ENCODE results near the gene FHAD1.

FHAD1 gene

GRCh38 chr1:15289251-15289651, 42.2 kb downstream of the FHAD1 start:
- no peak overlapping the region for H3K4ac ChIP-seq (ENCODE audit: low read length)
- peak overlapping the region; percentile 69 for H3K23ac ChIP-seq (ENCODE audit: low read depth, low read length, poor library complexity)
- H3K36me3 ChIP-seq (replicated peaks in 1 of 2; ENCODE audit: control insufficient read depth in 2 of 2, insufficient read depth in 2 of 2, low read length in 2 of 2): no peaks in the 10 kb centered on the region
- peak overlapping the region; percentile 35 for H3K18ac ChIP-seq (ENCODE audit: low read length)
- no peak overlapping the region for H4K8ac ChIP-seq (ENCODE audit: low read depth, low read length)
- no peak overlapping the region for H2BK15ac ChIP-seq (ENCODE audit: low read length)
- no peak overlapping the region for H2AFZ ChIP-seq (ENCODE audit: low read length)
- DNase-seq (ENCODE audit: low spot score): no peak
- peak overlapping the region in 1 of 2 donors; percentile 31 for H3K4me3 ChIP-seq (ENCODE audit: low read length in 2 of 2)
- H4K91ac ChIP-seq (ENCODE audit: low read depth, low read length, poor library complexity): no peak overlapping the region
- H3K4me2 ChIP-seq (ENCODE audit: insufficient read depth, low read length, poor library complexity, severe bottlenecking): no peak overlapping the region
- no peaks in the 10 kb centered on the region for H3K4me1 ChIP-seq (ENCODE audit: control insufficient read depth in 2 of 2, insufficient read depth in 1 of 2, low read depth in 1 of 2, low read length in 2 of 2)
- WGBS, 2 donors (ENCODE audit: extremely low coverage in 2 of 2, insufficient read length in 2 of 2, insufficient replicate concordance in 1 of 2): no CpG with 5 or more reads among the region's 14 CpGs
- H2AK5ac ChIP-seq (ENCODE audit: low read depth, low read length): no peak overlapping the region
- no peaks in the 10 kb centered on the region for H3K27me3 ChIP-seq (ENCODE audit: control insufficient read depth in 3 of 3, insufficient read depth in 3 of 3, low read depth in 1 of 3, low read length in 3 of 3)
- no peak overlapping the region for H3K9ac ChIP-seq (ENCODE audit: low read depth, low read length, poor library complexity)
- no peak overlapping the region for H2BK5ac ChIP-seq (ENCODE audit: low read length)
- no peaks in the 10 kb centered on the region for H3K9me3 ChIP-seq (replicated peaks in 1 of 2; ENCODE audit: control insufficient read depth in 2 of 2, insufficient read depth in 1 of 2, low read depth in 1 of 2, low read length in 2 of 2)
- no peak overlapping the region for H3K14ac ChIP-seq (ENCODE audit: low read length)
- H3K27ac ChIP-seq (replicated peaks; ENCODE audit: low read length): no peak overlapping the region
- no peak overlapping the region for H2BK120ac ChIP-seq (ENCODE audit: low read depth, low read length)
- no peak overlapping the region for H2BK12ac ChIP-seq (ENCODE audit: low read length)
- H3K79me1 ChIP-seq (ENCODE audit: low read depth, low read length): no peaks in the 10 kb centered on the region

GRCh38 chr1:15290382-15290781, 43.4 kb downstream of the FHAD1 start:
- no peak overlapping the region for H3K18ac ChIP-seq (ENCODE audit: low read length)
- no peak overlapping the region for H2BK12ac ChIP-seq (ENCODE audit: low read length)
- H2AFZ ChIP-seq (ENCODE audit: low read length): no peak overlapping the region
- no peaks in the 10 kb centered on the region for H3K79me1 ChIP-seq (ENCODE audit: low read depth, low read length)
- WGBS, 2 donors (ENCODE audit: extremely low coverage in 2 of 2, insufficient read length in 2 of 2, insufficient replicate concordance in 1 of 2): no CpG with 5 or more reads among the region's 9 CpGs
- no peak overlapping the region for H4K8ac ChIP-seq (ENCODE audit: low read depth, low read length)
- H3K14ac ChIP-seq (ENCODE audit: low read length): no peak overlapping the region
- no peak overlapping the region for H2BK15ac ChIP-seq (ENCODE audit: low read length)
- DNase-seq (ENCODE audit: low spot score): no peak
- H3K27me3 ChIP-seq (ENCODE audit: control insufficient read depth in 3 of 3, insufficient read depth in 3 of 3, low read depth in 1 of 3, low read length in 3 of 3): no peaks in the 10 kb centered on the region
- no peak overlapping the region for H3K23ac ChIP-seq (ENCODE audit: low read depth, low read length, poor library complexity)
- no peaks in the 10 kb centered on the region for H3K9me3 ChIP-seq (replicated peaks in 1 of 2; ENCODE audit: control insufficient read depth in 2 of 2, insufficient read depth in 1 of 2, low read depth in 1 of 2, low read length in 2 of 2)
- H2BK5ac ChIP-seq (ENCODE audit: low read length): no peak overlapping the region
- no peak overlapping the region for H2BK120ac ChIP-seq (ENCODE audit: low read depth, low read length)
- no peaks in the 10 kb centered on the region for H3K4me1 ChIP-seq (ENCODE audit: control insufficient read depth in 2 of 2, insufficient read depth in 1 of 2, low read depth in 1 of 2, low read length in 2 of 2)
- H3K27ac ChIP-seq (replicated peaks; ENCODE audit: low read length): no peak overlapping the region
- no peaks in the 10 kb centered on the region for H3K36me3 ChIP-seq (replicated peaks in 1 of 2; ENCODE audit: control insufficient read depth in 2 of 2, insufficient read depth in 2 of 2, low read length in 2 of 2)
- no peak overlapping the region for H3K4me3 ChIP-seq (ENCODE audit: low read length in 2 of 2)
- H2AK5ac ChIP-seq (ENCODE audit: low read depth, low read length): no peak overlapping the region
- H3K4ac ChIP-seq (ENCODE audit: low read length): no peak overlapping the region
- H4K91ac ChIP-seq (ENCODE audit: low read depth, low read length, poor library complexity): no peak overlapping the region
- H3K4me2 ChIP-seq (ENCODE audit: insufficient read depth, low read length, poor library complexity, severe bottlenecking): no peak overlapping the region
- H3K9ac ChIP-seq (ENCODE audit: low read depth, low read length, poor library complexity): no peak overlapping the region

DNA sequence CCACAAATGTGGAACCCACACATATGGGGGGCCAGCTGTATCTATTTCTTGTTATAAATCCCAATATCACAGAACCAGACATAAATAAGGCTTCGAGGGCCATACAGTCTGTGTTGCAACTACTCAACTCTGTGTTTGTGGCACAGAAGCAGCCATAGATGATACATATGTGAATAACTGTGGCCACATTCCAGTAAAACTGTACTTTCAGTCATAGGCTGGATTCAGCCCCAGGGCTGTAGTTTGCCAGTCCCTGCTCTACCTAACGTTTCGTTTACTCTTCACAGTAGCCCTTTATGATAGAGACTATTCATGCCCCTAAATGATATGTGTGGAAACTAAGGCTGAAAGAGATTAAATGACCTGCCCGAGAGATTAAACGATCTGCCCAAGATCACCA, 48.7 kb downstream of the FHAD1 start:
- DNase-seq (ENCODE audit: low spot score): no peak
- no peak overlapping the region for H4K91ac ChIP-seq (ENCODE audit: low read depth, low read length, poor library complexity)
- no peak overlapping the region for H2BK120ac ChIP-seq (ENCODE audit: low read depth, low read length)
- no peak overlapping the region for H3K9ac ChIP-seq (ENCODE audit: low read depth, low read length, poor library complexity)
- H3K9me3 ChIP-seq (replicated peaks in 1 of 2; ENCODE audit: control insufficient read depth in 2 of 2, insufficient read depth in 1 of 2, low read depth in 1 of 2, low read length in 2 of 2): no peaks in the 10 kb centered on the region
- H3K27me3 ChIP-seq (ENCODE audit: control insufficient read depth in 3 of 3, insufficient read depth in 3 of 3, low read depth in 1 of 3, low read length in 3 of 3): peaks cover 0 to 6% (median 0%) of the 10 kb centered on the region in 3 experiments
- no peak overlapping the region for H3K18ac ChIP-seq (ENCODE audit: low read length)
- H3K36me3 ChIP-seq (replicated peaks in 1 of 2; ENCODE audit: control insufficient read depth in 2 of 2, insufficient read depth in 2 of 2, low read length in 2 of 2): no peaks in the 10 kb centered on the region
- no peaks in the 10 kb centered on the region for H3K4me1 ChIP-seq (ENCODE audit: control insufficient read depth in 2 of 2, insufficient read depth in 1 of 2, low read depth in 1 of 2, low read length in 2 of 2)
- no peak overlapping the region for H2AK5ac ChIP-seq (ENCODE audit: low read depth, low read length)
- no peak overlapping the region for H3K4me3 ChIP-seq (ENCODE audit: low read length in 2 of 2)
- no peak overlapping the region for H3K4me2 ChIP-seq (ENCODE audit: insufficient read depth, low read length, poor library complexity, severe bottlenecking)
- no peak overlapping the region for H2BK12ac ChIP-seq (ENCODE audit: low read length)
- H3K79me1 ChIP-seq (ENCODE audit: low read depth, low read length): no peaks in the 10 kb centered on the region
- no peak overlapping the region for H3K4ac ChIP-seq (ENCODE audit: low read length)
- H2BK5ac ChIP-seq (ENCODE audit: low read length): no peak overlapping the region
- H3K14ac ChIP-seq (ENCODE audit: low read length): no peak overlapping the region
- WGBS, 2 donors (ENCODE audit: extremely low coverage in 2 of 2, insufficient read length in 2 of 2, insufficient replicate concordance in 1 of 2): no CpG with 5 or more reads among the region's 5 CpGs
- no peak overlapping the region for H2BK15ac ChIP-seq (ENCODE audit: low read length)
- H3K27ac ChIP-seq (replicated peaks; ENCODE audit: low read length): no peak overlapping the region
- no peak overlapping the region for H4K8ac ChIP-seq (ENCODE audit: low read depth, low read length)
- H2AFZ ChIP-seq (ENCODE audit: low read length): no peak overlapping the region
- no peak overlapping the region for H3K23ac ChIP-seq (ENCODE audit: low read depth, low read length, poor library complexity)

- no CpG with 5 or more reads among the region's 9 CpGs for WGBS, 2 donors (ENCODE audit: extremely low coverage in 2 of 2, insufficient read length in 2 of 2, insufficient replicate concordance in 1 of 2)
- Histone ChIP-seq H2BK5ac (ENCODE audit: low read length) (no peak overlapping the region), H3K36me3 (replicated peaks in 1 of 2; ENCODE audit: control insufficient read depth in 2 of 2, insufficient read depth in 2 of 2, low read length in 2 of 2) (no peaks in the 10 kb centered on the region), H3K9me3 (replicated peaks in 1 of 2; ENCODE audit: control insufficient read depth in 2 of 2, insufficient read depth in 1 of 2, low read depth in 1 of 2, low read length in 2 of 2) (no peaks in the 10 kb centered on the region), H2BK12ac (ENCODE audit: low read length) (no peak overlapping the region), H4K8ac (ENCODE audit: low read depth, low read length) (no peak overlapping the region), H2BK15ac (ENCODE audit: low read length) (no peak overlapping the region), H3K27me3 (ENCODE audit: control insufficient read depth in 3 of 3, insufficient read depth in 3 of 3, low read depth in 1 of 3, low read length in 3 of 3) (peaks cover 0 to 6% (median 0%) of the 10 kb centered on the region in 3 experiments), H3K9ac (ENCODE audit: low read depth, low read length, poor library complexity) (no peak overlapping the region), H3K27ac (replicated peaks; ENCODE audit: low read length) (no peak overlapping the region), H2BK120ac (ENCODE audit: low read depth, low read length) (no peak overlapping the region), H3K18ac (ENCODE audit: low read length) (peak overlapping the region; percentile 46), H4K91ac (ENCODE audit: low read depth, low read length, poor library complexity) (no peak overlapping the region), H3K79me1 (ENCODE audit: low read depth, low read length) (no peaks in the 10 kb centered on the region), H3K23ac (ENCODE audit: low read depth, low read length, poor library complexity) (no peak overlapping the region), H3K4me1 (ENCODE audit: control insufficient read depth in 2 of 2, insufficient read depth in 1 of 2, low read depth in 1 of 2, low read length in 2 of 2) (no peaks in the 10 kb centered on the region), H3K4ac (ENCODE audit: low read length) (no peak overlapping the region), H2AFZ (ENCODE audit: low read length) (no peak overlapping the region), H3K14ac (ENCODE audit: low read length) (no peak overlapping the region), H3K4me2 (ENCODE audit: insufficient read depth, low read length, poor library complexity, severe bottlenecking) (no peak overlapping the region), H2AK5ac (ENCODE audit: low read depth, low read length) (no peak overlapping the region), H3K4me3 (ENCODE audit: low read length in 2 of 2) (no peak overlapping the region)
- no peak for DNase-seq (ENCODE audit: low spot score)
Observed at GRCh38 chr1:15296585-15297321, 49.7 kb downstream of the FHAD1 start.
